Esophagus squamous epithelium (tissue), 4 donors: ENCODE measurements around the gene MLLT1.

Source experiments
- POLR2A ChIP-seq, 4 donors: fragments of 450-650 bp; IDR thresholded peaks; one replicate each; pipeline ENCODE4 v1.6.1; 2017; ENCODE audit warnings: antibody characterized with exemption in 4 of 4, mild to moderate bottlenecking in 4 of 4, moderate library complexity in 3 of 4
- TF ChIP-seq, protein P1 (sequence below), 6 experiments: fragments of 450-650 bp in 4 of 6; fragments of 200-600 bp in 2 of 6; sonication (generic) in 2 of 6; IDR thresholded peaks; one replicate each; pipeline ENCODE4 v1.5.1; 2016 to 2019; ENCODE audit warnings: antibody characterized with exemption in 6 of 6, mild to moderate bottlenecking in 4 of 6, moderate library complexity in 4 of 6

DNA sequence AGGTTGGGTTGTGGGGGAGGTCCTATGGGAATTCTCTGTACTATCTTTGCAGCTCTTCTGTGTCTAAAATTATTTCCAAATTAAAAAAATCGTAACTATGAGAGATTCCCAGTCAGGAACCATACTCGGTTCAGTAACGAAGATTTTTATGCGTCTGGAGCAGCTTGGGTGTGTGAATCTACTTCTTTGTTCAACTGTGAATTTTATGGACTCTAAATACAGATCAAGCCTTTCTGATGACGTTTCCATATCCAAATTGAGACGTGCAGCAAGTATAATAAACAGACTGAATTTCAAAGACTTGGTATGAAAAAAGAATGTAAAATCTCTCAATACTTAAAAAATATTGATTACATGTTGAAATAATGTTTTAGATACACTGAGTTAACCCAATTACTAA lies 30.9 kb downstream of the MLLT1 start:
- TF ChIP-seq, protein P1, sequence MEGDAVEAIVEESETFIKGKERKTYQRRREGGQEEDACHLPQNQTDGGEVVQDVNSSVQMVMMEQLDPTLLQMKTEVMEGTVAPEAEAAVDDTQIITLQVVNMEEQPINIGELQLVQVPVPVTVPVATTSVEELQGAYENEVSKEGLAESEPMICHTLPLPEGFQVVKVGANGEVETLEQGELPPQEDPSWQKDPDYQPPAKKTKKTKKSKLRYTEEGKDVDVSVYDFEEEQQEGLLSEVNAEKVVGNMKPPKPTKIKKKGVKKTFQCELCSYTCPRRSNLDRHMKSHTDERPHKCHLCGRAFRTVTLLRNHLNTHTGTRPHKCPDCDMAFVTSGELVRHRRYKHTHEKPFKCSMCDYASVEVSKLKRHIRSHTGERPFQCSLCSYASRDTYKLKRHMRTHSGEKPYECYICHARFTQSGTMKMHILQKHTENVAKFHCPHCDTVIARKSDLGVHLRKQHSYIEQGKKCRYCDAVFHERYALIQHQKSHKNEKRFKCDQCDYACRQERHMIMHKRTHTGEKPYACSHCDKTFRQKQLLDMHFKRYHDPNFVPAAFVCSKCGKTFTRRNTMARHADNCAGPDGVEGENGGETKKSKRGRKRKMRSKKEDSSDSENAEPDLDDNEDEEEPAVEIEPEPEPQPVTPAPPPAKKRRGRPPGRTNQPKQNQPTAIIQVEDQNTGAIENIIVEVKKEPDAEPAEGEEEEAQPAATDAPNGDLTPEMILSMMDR (IDR thresholded peaks at IDR 0.05) = no peak
- no peak for TF ChIP-seq POLR2A (IDR thresholded peaks at IDR 0.05)
